Kidney (tissue), 14 donors: ENCODE data around the gene NHERF2. TPM values are rescaled to one million over a fixed set of nuclear protein-coding genes. Genes with fewer than 3 reads are reported as not detected.
A peak's percentile ranks its signal among the peaks of the same experiment; 100 is the strongest.

Experiments
- DNase-seq, 5 donors: peaks; one replicate each; pipeline ENCODE4 v3.0.0-alpha.2; 2013 to 2020
- FAIRE-seq: peaks from 2 replicates; lab custom pipeline; 2012; peaks lifted over from hg19 to GRCh38; lab: Jason Lieb, UNC
- H3K27ac ChIP-seq, 2 donors: one replicate each; pipeline ENCODE4 v1.7.0; 2013; ENCODE audit warnings: low read depth in 2 of 2, low read length in 2 of 2, inconsistent platforms in 1 of 2
- H3K27me3 ChIP-seq: one replicate; pipeline ENCODE4 v1.7.1; 2013; ENCODE audit warnings: low read length, inconsistent platforms; ENCODE audit not compliant: control insufficient read depth, insufficient read depth
- H3K36me3 ChIP-seq, 3 donors: one replicate each; pipeline versions ENCODE4 v1.7.0 to v1.7.1; 2013; ENCODE audit warnings: low read length in 3 of 3, control low read depth in 1 of 3, inconsistent platforms in 1 of 3; ENCODE audit not compliant: insufficient read depth in 3 of 3, control insufficient read depth in 2 of 3
- H3K4me1 ChIP-seq, 3 donors: one replicate each; pipeline versions ENCODE4 v1.7.0 to v1.7.1; 2013; ENCODE audit warnings: low read length in 3 of 3, inconsistent platforms in 1 of 3, low read depth in 1 of 3; ENCODE audit not compliant: control insufficient read depth in 2 of 3, insufficient read depth in 2 of 3
- H3K4me3 ChIP-seq, 3 donors: one replicate each; pipeline versions ENCODE4 v1.7.0 to v1.8.1; 2013; ENCODE audit warnings: low read length in 3 of 3, control low read depth in 1 of 3, inconsistent platforms in 1 of 3
- H3K9ac ChIP-seq, 3 donors: one replicate each; pipeline versions ENCODE4 v1.7.0 to v1.7.1; 2013; ENCODE audit warnings: low read length in 3 of 3, control low read depth in 1 of 3, inconsistent platforms in 1 of 3
- H3K9me3 ChIP-seq, 3 donors: one replicate each; pipeline versions ENCODE4 v1.7.0 to v1.7.1; 2013; ENCODE audit warnings: low read length in 3 of 3, control low read depth in 1 of 3, inconsistent platforms in 1 of 3; ENCODE audit not compliant: control insufficient read depth in 2 of 3, insufficient read depth in 1 of 3
- intact Hi-C: fragments of 100-400 bp; cut with DNase I; formaldehyde crosslinking; loops from one replicate; pipeline ENCODE4 v1.11.1; 2022
- polyA plus RNA-seq: library from polyadenylated mRNA; stranded (reverse); fragments of 350-450 nt; fragmentation: Illumina TruSeq; extraction: RNeasy Lipid Tissue Mini Kit (QIAGEN cat#74804); gene quantifications from one replicate; pipeline ENCODE4 v1.2.3, GENCODE V29; 2014; ENCODE audit warnings: low read depth, low replicate concordance; ENCODE audit not compliant: insufficient read depth
- total RNA-seq: library from RNA; stranded (reverse); fragmentation: NEBNext Ultra II Directional; extraction: Animal tissue kit (Norgen Biotek cat#: 25700); gene quantifications from one replicate; pipeline ENCODE4 v1.2.1, GENCODE V29; 2021
- TF ChIP-seq, protein P1 (sequence below): IDR thresholded peaks from 3 replicates; pipeline ENCODE4 v1.5.1; 2012; ENCODE audit warnings: mild to moderate bottlenecking, moderate library complexity, borderline replicate concordance; ENCODE audit not compliant: insufficient read depth; ENCODE audit errors: extremely low read depth
- donor health status: control.
- donor health status: control.
- donor health status: control.
- donor health status: control.
- donor health status: control.
- donor health status: DM: yes; HTN: yes; CAD: no.
- donor health status: Normal renal cell carcinoma (clear cell type).

NHERF2 gene
- total and polyA plus RNA-seq, 2 donors from 2014 or later: 238 to 405 TPM

DNA sequence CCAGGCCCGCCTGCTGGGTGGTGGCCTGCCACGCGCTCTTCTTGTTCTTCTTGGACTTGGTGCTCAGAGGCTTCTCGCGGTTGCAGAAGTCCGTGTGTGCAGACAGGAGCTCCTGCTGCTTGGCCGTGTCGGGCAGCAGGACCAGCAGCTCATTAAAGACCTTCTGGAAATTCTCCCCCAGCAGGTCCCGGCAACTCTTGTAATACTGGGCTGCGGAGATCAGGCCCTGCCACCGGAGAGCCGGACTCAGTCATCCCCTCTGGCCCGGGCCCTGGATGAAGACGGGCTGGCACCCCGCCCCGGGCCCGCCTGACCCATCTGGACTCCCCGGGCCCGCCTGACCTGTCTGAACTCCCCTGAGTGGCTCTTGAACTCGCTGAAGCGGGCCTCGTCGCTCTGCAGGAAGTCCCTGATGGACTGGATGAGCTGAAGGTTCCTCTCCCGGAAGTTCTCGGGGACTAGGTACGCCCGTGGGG, 28.3 kb upstream of the NHERF2 start:
- H3K4me3 ChIP-seq: no peak overlapping the region
- DNase-seq (no peak), FAIRE-seq (no peak)
- H3K27me3 ChIP-seq: no peaks in the 10 kb centered on the region
- intact Hi-C loops: no loop called here
- no peak overlapping the region for H3K27ac ChIP-seq
- no peaks in the 10 kb centered on the region for H3K9me3 ChIP-seq
- peaks cover 0 to 33% (median 14%) of the 10 kb centered on the region in 3 donors for H3K36me3 ChIP-seq
- H3K9ac ChIP-seq: no peak overlapping the region
- H3K4me1 ChIP-seq: no peaks in the 10 kb centered on the region
- TF ChIP-seq, protein P1, sequence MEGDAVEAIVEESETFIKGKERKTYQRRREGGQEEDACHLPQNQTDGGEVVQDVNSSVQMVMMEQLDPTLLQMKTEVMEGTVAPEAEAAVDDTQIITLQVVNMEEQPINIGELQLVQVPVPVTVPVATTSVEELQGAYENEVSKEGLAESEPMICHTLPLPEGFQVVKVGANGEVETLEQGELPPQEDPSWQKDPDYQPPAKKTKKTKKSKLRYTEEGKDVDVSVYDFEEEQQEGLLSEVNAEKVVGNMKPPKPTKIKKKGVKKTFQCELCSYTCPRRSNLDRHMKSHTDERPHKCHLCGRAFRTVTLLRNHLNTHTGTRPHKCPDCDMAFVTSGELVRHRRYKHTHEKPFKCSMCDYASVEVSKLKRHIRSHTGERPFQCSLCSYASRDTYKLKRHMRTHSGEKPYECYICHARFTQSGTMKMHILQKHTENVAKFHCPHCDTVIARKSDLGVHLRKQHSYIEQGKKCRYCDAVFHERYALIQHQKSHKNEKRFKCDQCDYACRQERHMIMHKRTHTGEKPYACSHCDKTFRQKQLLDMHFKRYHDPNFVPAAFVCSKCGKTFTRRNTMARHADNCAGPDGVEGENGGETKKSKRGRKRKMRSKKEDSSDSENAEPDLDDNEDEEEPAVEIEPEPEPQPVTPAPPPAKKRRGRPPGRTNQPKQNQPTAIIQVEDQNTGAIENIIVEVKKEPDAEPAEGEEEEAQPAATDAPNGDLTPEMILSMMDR: no peak

DNA sequence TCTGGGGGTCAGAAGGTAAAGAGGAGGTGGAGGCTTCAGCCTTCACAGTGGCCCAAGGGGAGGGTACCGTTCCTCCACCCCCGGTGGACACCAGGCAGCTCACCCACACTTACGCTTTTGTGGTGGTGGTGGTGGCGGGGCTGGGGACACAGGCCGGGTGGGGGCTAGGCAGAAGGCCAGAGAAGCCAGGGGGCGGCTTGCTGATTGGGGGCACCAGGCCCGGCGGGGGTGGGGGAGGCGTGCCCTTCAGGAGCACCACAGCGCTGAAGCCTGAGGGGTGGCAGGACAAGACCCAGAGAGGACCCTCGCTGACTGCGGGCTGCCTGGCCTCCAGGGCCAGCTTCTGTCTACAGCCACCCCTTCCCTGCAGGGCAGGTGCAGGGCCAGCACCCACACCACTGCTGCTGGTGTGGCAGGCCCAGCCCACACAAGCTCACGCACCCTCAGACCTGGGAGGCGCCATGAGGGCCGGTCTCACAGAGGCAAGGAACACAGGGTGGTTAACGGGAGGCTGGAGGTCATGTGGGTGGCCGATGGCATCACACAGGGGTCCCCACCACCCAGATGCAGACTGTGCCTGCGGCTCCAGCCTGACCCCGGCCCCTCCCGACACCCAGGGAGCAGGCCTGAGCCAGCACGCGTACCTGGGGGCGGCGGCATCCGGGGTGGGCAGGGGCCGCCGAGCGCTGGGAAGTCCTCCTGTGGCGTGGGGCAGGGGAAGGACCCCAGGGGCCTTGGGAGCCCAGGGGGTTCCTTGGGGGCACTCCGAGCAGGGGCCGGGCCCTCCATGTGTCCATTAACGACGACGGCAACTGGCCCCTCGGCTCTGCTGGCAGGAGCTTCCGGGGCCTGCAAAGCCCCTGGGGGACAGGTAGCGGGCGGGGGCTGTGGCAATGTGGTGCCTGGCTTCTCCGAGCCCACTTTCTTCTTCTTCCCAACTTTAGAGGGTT, 27.6 kb upstream of the NHERF2 start:
- DNase-seq (peak in 1 of 5 donors; percentile 76), FAIRE-seq (no peak)
- no peak overlapping the region for H3K9ac ChIP-seq
- no peak overlapping the region for H3K27ac ChIP-seq
- H3K9me3 ChIP-seq: no peaks in the 10 kb centered on the region
- no peak overlapping the region for H3K4me3 ChIP-seq
- TF ChIP-seq, protein P1: no peak
- intact Hi-C loops: no loop called here
- peaks cover 0 to 4% (median 0%) of the 10 kb centered on the region in 3 donors for H3K4me1 ChIP-seq
- H3K27me3 ChIP-seq: no peaks in the 10 kb centered on the region
- peaks cover 0 to 33% (median 14%) of the 10 kb centered on the region in 3 donors for H3K36me3 ChIP-seq

DNA sequence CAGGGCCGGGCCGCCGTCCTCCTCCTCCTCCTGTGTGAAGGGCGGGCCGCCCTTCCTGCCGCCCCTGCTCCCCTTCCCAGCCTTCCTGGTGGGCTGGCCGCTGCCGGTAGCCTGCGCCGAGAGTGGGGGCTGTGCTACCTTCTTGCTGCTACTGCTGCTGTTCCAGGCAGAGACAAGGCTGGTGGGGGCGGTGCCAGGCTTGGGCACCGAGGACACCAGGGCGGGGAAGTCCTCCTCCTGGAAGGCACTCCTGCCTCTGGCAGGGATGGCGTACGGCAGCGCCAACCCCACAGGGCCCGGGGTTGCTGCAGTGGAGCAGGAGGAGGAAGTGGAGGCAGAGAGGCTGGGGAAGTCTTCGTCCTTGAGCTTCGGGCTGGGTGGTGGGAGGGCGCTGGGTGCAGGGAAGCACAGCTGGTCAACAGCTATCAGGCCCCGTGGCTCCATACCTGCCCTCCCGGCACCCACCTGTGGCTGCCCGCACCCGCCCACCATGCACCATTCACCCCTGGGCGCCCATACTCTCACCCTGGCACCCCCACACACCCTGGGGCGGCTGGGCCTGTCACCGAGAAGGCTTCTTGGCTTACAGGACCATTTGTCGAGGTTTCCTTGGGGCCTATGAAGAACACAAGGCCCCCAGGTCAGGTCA, 26.7 kb upstream of the NHERF2 start:
- Histone ChIP-seq H3K36me3 (peaks cover 0 to 33% (median 14%) of the 10 kb centered on the region in 3 donors), H3K9me3 (no peaks in the 10 kb centered on the region), H3K4me1 (peaks cover 0 to 13% (median 0%) of the 10 kb centered on the region in 3 donors), H3K27me3 (no peaks in the 10 kb centered on the region), H3K4me3 (no peak overlapping the region), H3K9ac (no peak overlapping the region), H3K27ac (no peak overlapping the region)
- TF ChIP-seq, protein P1: no peak
- FAIRE-seq (no peak), DNase-seq (peak in 1 of 5 donors; percentile 81)
- intact Hi-C loops: no loop called here
